ENCODE measurements around the gene DENND2D.

DENND2D gene

GRCh38 chr1:111164151-111164550 is 36.3 kb downstream of the DENND2D start:
- no peak for DNase-seq

- no peak for DNase-seq
Observed at GRCh38 chr1:111163363-111163762, 37.1 kb downstream of the DENND2D start.

- DNase-seq, result no peak
Observed at GRCh38 chr1:111162488-111162880, 38.0 kb downstream of the DENND2D start.

DNA sequence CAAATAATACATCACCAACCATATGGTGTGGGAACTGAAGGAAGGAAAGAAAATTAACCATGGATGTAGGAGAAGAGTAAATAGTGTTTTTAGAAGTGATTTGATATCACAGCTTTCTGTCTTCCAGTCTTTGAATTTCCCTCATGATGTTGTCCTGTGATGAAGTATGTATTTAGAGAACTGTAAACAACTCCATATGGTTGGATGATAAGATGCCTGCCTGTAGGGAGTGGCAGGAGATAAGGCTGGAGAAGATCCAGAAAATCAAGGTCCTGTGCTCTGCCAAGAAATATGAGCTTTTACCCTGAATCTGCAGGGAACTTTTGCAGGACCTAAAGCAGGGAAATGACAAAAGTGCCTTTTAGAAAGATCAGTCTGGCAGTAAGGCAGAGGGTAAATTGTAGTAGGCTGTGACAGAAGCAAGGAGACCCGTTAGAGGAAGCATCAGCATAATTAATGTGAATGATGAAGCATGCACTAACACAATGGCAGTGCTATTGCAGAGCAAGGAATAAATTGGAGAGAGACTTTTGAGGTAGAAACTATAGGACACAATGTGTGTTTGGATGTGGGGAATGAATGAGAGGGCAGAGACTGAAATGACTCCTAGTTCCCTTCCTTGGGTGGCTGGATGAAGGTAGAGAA is 38.5 kb downstream of the DENND2D start:
- DNase-seq, result no peak

DNA sequence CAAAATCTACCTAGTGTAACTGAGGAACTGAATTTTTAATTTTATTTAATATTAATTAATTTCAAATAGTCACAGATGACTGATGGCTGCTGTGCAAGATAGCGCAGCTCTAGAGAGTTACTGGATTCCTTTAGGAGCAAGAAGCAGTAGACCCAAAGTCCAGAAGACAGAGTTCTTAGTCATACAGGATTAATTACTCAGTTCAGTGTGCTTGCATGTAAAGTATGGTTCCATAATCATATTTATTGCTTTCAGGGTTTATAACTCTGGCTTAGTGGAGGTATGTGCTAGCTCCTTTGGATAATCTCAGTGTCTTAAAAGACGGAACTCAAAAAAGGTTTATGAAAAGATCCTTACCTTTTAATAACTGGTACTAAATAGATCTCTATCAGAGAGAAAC is 43.0 kb downstream of the DENND2D start:
- no peak for DNase-seq

DNA sequence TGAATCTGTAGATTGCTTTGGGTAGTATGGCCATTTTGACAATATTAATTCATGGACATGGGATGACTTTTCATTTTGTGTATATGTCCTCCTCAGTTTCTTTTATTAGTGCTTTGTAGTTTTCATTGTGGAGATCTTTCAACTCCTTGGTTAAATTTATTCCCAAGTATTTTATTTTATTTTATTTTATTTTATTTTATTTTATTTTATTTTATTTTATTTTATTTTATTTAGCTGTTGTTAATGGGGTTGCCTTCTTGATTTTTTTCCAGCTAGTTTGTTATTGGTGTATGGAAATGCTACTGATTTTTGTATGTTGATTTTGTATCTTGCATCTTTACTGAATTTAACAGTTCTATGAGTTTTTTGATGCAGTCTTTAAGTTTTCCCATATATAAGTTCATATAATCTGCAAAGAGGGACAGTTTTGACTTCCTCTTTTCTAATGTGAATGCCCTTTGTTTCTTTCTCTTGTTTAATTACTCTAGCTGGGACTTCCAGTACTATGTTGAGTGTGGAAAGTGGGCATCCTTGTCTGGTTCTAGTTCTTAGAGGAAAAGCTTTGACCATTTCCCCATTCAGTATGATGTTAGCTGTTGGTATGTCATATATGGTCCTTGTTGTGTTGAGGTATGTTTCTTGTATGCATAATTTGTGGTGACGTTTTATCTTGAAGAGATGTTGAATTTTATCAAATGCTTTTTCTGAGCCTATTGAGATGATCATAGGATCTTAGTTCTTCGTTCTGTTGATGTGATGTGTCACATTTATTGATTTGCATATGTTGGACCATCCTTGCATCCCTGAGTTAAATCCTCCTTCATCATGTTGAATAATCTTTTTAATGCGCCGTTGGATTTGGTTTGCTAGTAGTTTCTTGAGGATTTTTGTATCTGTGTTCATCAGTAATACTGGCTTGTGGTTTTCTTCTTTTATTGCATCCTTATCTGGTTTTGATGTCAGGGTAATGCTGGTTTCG is 46.1 kb downstream of the DENND2D start:
- DNase-seq, result no peak

DNA sequence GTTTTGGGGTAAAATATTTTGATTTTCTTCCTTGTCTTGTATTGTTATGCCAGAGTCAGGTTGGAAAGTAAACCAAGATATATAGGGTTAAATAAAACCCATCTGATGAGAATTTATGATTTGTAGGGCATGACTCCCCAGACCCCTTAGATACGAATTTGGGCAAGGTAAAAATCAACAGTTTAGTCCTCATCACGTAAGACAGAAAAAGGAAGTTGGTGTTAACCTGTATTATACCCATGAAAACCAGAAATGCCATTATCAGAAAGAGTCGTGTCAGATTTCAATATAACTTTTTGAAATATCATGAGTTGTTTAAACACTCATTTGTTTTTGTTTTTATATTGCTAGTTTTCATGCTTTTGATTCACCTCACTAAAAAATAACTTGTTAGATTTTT is 48.6 kb downstream of the DENND2D start:
- DNase-seq, result no peak

DNA sequence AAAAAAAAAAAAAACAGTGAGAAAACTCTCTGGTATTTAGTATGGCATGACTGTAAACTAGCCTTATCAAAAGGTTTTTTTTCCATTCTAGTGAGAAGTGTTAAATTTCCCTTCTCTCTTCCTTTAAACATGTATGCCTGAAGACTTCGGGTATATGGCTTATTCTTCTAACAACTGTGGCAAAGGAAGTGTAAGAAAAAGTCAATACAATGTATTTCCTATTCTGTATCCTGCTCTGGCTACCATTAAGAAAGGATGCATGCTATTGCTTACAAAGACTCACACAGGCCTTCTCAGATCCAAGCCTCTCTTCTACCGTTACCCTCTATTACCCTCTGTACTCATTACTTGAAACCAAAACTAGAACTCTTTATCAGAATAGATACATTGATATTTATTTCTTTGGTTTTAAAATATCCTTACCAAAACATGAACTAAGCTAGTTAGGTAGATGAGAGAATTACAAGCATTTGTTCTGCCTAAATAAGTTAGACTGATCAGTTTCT is 52.0 kb downstream of the DENND2D start:
- DNase-seq, result no peak

DNA sequence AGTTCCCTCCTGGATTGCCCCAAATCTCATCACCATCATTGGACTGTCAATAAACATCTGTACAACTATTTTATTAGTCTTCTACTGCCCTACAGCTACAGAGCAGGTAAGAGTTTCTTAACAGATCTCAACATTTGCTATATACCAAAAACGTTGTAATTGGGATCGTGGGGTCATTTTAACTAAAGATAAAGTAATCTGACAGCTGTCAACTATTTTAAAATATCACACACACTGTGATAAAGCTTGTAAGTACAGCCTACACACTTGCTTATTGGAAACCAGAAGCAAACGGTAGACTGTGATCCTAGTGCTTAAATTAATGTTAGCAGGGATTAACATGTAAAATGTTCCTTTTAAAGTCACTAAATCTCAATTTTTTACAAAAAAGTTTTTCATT is 52.5 kb downstream of the DENND2D start:
- no peak for DNase-seq

DNA sequence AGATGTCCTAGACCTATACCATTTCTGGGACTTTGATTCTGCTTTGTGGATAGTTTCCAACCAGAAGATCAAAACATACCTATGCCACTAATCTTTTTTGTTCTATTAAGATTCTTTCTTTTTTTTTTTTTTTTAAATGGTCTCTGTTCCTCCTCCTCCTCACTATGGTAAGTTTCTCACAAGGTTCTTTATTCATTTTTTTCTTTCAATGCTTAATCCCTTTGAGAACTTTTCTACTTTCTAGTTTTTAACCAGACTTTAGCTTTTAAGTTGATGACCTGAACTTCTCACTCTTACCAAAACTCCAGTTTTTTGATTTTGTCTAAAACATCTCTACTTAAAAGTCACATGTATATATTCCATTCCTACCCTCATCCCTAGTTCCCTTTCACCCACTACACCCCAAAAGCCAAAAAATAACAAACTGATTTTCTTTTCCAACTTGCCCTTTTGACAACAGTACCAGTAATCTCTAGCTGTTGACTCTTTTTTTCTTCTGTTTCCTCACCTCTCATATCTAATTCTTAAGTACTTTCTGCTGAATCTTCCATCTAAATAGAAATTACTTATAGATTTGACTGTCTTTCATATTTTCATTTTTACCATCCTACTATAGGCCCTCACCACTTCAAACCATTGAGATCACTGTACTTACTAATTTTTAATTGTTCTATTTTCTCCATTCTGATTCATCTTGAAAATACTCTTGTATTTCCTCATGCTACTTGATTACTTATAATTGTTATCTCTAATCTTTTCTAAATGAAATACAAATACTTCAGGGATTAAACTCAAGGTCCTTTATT is 54.3 kb downstream of the DENND2D start:
- no peak for DNase-seq

- no peak for DNase-seq
Observed at GRCh38 chr1:111145542-111145941, 54.9 kb downstream of the DENND2D start.

- DNase-seq, result no peak
Observed at GRCh38 chr1:111142356-111142975, 58.0 kb downstream of the DENND2D start.

GRCh38 chr1:111141245-111142220 is 58.9 kb downstream of the DENND2D start:
- no peak for DNase-seq

GRCh38 chr1:111140680-111140967 is 59.8 kb downstream of the DENND2D start:
- DNase-seq, result no peak

GRCh38 chr1:111139956-111140679 is 60.3 kb downstream of the DENND2D start, which contains the start of the genes CEPT1 and DRAM2:
TSS of gene CEPT1 (plus strand) at chr1:111140223. CDS start at chr1:111147715, 7,492 bp downstream.
TSS of gene DRAM2 (minus strand) at chr1:111140093. CDS start at chr1:111131554, 8,539 bp downstream.
- peak; percentile 93 for DNase-seq

DNA sequence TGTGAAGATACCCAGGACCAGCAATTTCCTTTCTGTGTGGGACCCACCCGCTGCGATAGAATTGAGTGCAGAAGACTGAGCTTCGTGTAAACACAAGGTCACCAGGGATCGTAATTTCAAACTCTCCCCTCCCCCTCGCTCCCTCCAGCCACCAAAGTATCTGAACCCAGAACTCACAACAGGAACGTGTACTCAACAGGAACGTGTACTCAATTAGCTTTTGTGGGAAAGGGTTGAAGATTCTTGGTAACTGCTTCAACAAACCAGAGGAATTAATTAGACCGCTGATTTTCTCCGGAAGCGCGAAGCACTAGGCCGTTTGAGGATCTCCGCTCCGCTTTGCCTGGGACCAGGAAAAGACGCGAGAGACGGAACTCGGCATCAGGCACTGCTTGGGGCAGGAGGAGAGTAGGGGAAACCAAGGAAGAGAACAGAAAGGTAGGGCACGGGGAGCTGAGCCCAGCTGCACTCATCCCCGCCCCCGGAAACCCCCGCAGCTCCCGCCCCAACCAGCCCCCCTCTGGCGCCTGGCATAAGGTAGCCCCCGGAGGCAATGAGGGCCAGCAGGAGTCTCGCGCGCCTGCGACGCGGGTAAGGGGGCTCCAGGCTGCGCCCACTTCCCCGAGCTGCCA is 61.0 kb downstream of the DENND2D start:
- peak; percentile 37 for DNase-seq

All from KG1 (cell line).